HG03097 (cell line): ENCODE data around the gene EME1.

Experiments used
- ATAC-seq: cut with Tn5 transposase; IDR thresholded peaks from one replicate; pipeline ENCODE4 v1.9.1; 2021; ENCODE audit not compliant: unreplicated experiment, low FRiP score

The EME1 gene

DNA sequence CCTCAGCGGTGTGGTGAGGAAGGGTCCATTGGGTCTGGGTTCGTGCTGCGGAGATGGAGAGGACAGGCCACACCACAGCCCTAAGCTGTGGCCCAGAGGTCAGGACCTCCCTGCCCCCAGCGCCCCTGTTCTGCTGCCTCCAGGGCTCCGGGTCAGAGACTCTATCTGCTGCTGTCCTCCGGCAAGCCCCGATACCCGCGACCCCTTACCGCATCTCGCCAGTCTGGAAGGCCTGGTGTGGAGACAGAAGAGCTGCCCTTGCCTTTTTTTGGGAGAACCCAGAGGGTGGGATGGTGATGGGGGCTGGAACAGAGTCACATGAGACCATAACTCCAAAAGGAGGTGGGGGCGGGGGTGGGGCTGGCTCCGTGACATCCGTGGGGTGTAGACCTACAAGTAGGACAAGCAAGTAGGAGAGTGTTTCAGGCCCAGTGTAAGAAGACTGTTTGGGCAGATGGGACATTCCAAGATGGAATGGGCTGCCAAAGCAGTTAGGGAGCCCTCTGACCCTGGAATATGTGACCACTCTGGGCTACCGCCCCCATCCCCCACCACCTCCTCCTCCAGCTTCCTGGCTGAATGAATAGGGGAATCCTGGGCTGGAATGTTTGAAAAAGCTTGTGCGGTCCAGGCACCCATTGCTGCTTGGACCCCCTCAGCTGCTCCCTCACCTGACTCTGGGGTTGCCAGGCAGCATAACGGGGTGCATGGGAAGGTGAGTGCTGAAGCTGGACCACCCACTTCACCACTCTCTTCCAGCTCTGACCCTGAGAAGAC, 25.7 kb upstream of the EME1 start:
- ATAC-seq = no peak

DNA sequence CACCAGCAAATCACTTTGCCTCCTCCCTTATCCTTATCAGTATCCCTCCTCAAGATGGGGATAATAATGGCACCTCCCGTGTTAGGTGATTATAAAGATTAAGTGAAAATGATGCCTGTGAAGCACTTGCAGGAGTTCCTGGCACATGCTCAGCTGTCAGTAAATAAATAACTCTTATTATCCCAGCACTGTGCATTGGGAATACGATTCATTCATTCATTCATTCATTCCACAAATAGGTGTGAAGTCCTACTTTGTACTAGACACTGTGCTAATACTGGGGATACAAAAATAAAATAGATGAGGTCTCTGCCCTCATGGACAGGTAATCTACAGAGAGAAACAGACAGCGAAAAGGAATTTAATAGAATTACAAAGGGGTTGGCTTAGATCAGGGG, 25.1 kb upstream of the EME1 start:
- ATAC-seq = no peak

GRCh38 chr17:50348522-50349242, 24.3 kb upstream of the EME1 start:
- ATAC-seq = no peak

GRCh38 chr17:50349243-50349600, 23.8 kb upstream of the EME1 start:
- no peak for ATAC-seq

- ATAC-seq = no peak
Observed at GRCh38 chr17:50350733-50351132, 22.3 kb upstream of the EME1 start.

GRCh38 chr17:50352072-50352692, 20.8 kb upstream of the EME1 start:
- no peak for ATAC-seq

DNA sequence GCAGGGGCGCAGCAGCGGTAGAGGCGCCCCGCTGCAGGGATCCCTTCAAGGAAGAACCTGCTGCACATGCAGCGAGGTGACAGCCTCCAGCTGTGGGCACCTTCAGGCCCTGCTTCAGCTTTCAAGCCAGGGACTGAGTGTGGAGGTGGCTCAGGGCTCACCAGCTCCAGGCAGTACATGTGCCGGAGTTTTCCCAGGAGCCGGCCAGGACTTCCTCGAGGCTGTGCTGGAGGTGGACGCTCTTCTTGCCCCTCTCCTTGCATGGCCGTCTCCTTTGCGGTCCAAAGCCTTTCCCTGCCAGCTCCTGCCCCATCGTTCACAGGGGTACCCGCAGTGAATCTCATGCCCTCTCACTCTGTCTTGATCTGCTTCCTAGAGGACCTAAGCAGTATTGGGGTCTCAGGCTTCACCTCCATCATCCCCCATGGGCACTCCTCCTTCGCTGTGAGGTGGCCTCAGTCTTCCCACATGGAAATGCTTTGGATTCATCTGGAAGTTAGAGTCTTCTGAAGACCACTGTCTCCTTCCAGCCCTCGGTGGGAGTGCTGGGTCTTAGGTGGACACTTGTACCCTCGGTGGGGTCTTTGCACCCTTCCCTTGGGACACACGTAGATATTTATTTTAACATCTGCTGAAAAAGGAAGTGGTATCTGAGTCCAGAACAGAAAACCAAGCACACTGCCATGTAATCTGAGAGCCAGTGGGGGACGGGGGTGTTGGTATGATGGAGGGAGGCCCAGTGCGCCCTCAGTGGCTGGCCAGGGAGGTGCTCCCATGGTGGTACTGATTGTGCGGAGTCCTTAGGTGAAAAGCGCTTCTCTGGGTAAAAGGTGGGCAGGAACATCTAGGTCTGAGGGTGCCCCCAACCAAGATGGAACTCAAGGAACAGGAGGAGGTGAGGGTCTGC, 20.1 kb upstream of the EME1 start:
- no peak for ATAC-seq

GRCh38 chr17:50353600-50354195, 19.3 kb upstream of the EME1 start:
- no peak for ATAC-seq

- ATAC-seq = no peak
Observed at GRCh38 chr17:50354198-50354597, 18.8 kb upstream of the EME1 start.

DNA sequence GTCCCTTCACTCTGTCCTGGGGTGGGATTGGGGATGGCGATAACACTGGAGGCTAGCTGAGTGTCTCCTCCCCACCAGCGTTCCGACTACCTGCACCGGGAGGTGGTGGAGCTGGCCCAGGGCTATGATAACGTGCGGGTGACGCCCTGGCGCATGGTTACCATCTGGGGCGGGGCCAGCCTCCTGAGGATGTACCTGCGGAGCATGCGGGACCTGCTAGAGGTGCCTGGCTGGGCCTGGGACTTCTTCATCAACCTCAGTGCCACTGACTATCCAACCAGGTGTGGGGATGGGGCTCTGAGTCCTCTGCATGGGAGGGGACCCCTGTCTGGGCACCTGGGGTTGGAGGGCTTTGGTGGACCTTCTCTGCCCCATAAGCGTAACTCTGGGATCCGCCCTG, 18.3 kb upstream of the EME1 start:
- no peak for ATAC-seq

- no peak for ATAC-seq
Observed at GRCh38 chr17:50355336-50355700, 17.7 kb upstream of the EME1 start.

- no peak for ATAC-seq
Observed at GRCh38 chr17:50355701-50356341, 17.2 kb upstream of the EME1 start.

DNA sequence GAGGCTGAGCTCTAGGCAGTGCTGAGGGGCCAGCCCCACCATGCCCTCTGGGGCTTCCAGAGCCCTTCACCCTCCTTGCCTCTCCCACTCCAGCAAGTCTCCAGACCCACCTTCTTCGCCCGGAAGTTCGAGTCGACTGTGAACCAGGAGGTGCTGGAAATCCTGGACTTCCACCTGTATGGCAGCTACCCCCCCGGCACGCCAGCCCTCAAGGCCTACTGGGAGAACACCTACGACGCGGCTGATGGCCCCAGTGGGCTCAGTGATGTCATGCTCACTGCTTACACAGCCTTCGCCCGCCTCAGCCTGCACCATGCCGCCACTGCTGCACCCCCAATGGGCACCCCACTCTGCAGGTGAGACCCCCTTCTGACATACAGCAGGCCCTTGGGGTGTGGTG, 16.6 kb upstream of the EME1 start:
- ATAC-seq = no peak

DNA sequence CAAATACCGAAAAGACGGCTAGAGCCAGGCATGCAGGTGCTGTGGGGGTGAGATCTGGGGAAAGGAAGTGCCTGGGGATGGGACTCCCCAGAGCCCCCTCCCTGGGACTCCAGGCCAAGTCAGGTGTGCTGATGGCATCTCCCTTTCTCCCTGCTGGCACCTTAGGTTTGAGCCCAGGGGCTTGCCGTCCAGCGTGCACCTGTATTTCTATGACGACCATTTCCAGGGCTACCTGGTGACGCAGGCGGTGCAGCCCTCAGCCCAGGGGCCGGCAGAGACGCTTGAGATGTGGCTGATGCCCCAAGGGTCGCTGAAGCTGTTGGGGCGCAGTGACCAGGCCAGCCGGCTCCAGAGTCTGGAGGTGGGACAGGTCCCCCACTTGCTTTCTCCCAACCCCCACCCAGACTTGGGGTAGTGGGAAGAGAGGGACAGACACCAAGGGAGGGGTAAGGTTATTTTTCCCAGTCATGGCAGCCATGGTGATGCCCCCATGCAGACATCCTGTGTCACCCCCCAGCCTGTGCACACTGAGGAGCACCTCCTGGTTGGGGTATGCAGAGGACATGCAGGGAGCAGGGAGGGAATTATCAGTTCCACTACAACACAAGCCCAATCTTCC, 16.0 kb upstream of the EME1 start:
- no peak for ATAC-seq

DNA sequence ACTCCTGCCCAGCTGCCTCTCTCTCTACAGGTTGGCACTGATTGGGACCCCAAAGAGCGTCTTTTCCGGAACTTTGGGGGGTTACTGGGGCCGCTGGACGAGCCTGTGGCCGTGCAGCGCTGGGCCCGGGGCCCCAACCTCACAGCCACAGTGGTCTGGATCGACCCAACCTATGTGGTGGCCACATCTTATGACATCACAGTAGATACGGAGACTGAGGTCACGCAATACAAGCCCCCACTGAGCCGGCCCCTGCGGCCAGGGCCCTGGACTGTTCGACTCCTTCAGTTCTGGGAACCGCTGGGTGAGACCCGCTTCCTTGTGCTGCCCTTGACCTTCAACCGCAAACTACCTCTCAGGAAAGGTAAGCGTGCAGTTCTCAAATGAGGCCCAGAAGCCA, 14.9 kb upstream of the EME1 start:
- ATAC-seq = no peak

- no peak for ATAC-seq
Observed at GRCh38 chr17:50359005-50359699, 13.9 kb upstream of the EME1 start.

DNA sequence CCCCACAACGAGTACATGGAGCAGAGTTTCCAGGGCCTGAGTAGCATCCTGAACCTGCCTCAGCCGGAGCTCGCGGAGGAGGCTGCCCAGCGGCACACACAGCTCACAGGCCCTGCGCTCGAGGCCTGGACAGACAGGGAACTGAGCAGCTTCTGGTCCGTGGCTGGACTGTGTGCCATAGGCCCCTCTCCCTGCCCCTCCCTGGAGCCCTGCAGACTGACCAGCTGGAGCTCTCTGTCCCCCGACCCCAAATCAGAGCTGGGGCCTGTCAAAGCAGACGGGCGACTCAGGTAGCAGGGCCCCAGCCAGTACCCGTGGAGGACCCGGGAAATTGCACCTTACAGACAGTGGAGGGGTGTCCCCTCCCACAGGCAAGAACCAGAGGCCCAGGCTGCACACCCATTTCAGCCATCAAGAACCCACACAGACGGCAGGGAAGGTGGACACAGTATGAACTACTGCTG, 13.0 kb upstream of the EME1 start:
- no peak for ATAC-seq

- ATAC-seq = no peak
Observed at GRCh38 chr17:50360486-50361115, 12.4 kb upstream of the EME1 start.
